A549 (cell line): ENCODE results near the gene CC2D1B.

Experiments
- CBX2 ChIP-seq: fragments of 200-600 bp; sonication (generic); IDR thresholded peaks from 2 replicates; pipeline ENCODE4 v1.6.1; 2016; ENCODE audit warnings: low read depth, mild to moderate bottlenecking, borderline replicate concordance
- FOSL2 ChIP-seq, 2 experiments: fragments of 450-650 bp in 1 of 2; fragments of >200 bp in 1 of 2; sonication (Bioruptor Twin) in 1 of 2; formaldehyde crosslinking; IDR thresholded peaks; 2 replicates each; pipeline versions ENCODE4 v1.5.0 to v1.6.1; 2016 to 2020; ENCODE audit warnings: mild to moderate bottlenecking in 1 of 2, moderate library complexity in 1 of 2
- POLR2A ChIP-seq: IDR thresholded peaks from 2 replicates; pipeline ENCODE4 v1.6.1; 2012; ENCODE audit warnings: mild to moderate bottlenecking, low read length
- TF ChIP-seq, protein P1 (sequence below): fragments of >200 bp; sonication (Bioruptor Twin); formaldehyde crosslinking; IDR thresholded peaks from 3 replicates; pipeline ENCODE4 v1.5.1; 2016

DNA sequence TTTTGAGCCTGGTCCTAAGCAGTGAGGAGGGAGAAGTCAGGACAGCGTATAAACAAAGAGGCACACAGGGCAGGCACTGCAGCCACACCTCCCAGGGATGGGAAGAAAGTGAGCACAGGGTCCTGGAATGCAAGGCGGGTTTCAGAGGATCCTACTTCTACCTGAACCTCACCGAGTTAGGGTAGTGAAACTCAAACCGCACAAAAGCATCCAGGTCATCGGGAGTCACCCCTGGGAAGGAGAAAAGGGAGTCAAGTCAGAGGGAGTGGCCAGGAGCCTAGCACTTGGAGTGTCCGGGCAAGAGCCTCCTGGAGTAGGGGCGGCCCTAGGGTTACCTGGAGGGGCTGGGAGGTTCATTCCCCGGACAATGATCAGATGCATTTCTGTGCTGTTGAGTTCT is 10.6 kb downstream of the CC2D1B start:
- TF ChIP-seq FOSL2 (IDR thresholded peaks at IDR 0.05) (no peak), FOSL2 (CRISPR knock-in tag; IDR thresholded peaks at IDR 0.05) (no peak), CBX2 (no peak), POLR2A (no peak)
- TF ChIP-seq, protein P1, sequence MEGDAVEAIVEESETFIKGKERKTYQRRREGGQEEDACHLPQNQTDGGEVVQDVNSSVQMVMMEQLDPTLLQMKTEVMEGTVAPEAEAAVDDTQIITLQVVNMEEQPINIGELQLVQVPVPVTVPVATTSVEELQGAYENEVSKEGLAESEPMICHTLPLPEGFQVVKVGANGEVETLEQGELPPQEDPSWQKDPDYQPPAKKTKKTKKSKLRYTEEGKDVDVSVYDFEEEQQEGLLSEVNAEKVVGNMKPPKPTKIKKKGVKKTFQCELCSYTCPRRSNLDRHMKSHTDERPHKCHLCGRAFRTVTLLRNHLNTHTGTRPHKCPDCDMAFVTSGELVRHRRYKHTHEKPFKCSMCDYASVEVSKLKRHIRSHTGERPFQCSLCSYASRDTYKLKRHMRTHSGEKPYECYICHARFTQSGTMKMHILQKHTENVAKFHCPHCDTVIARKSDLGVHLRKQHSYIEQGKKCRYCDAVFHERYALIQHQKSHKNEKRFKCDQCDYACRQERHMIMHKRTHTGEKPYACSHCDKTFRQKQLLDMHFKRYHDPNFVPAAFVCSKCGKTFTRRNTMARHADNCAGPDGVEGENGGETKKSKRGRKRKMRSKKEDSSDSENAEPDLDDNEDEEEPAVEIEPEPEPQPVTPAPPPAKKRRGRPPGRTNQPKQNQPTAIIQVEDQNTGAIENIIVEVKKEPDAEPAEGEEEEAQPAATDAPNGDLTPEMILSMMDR = no peak
